ENCODE measurements around the gene TUBGCP3.

- TF ChIP-seq, protein P1, sequence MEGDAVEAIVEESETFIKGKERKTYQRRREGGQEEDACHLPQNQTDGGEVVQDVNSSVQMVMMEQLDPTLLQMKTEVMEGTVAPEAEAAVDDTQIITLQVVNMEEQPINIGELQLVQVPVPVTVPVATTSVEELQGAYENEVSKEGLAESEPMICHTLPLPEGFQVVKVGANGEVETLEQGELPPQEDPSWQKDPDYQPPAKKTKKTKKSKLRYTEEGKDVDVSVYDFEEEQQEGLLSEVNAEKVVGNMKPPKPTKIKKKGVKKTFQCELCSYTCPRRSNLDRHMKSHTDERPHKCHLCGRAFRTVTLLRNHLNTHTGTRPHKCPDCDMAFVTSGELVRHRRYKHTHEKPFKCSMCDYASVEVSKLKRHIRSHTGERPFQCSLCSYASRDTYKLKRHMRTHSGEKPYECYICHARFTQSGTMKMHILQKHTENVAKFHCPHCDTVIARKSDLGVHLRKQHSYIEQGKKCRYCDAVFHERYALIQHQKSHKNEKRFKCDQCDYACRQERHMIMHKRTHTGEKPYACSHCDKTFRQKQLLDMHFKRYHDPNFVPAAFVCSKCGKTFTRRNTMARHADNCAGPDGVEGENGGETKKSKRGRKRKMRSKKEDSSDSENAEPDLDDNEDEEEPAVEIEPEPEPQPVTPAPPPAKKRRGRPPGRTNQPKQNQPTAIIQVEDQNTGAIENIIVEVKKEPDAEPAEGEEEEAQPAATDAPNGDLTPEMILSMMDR (conservative IDR thresholded peaks at IDR 0.05; ENCODE audit: low read length), result no peak
- no peak for TF ChIP-seq EZH2phosphoT487 (IDR thresholded peaks at IDR 0.05; ENCODE audit: borderline replicate concordance, low read depth, low read length)
These were observed 29.1 kb downstream of the TUBGCP3 start for GRCh38 chr13:112558696-112559418.

Measured in OCI-LY7 (cell line).